Fibroblast of pulmonary artery (primary cell): ENCODE measurements around the gene COX10.

Source experiments
- DNase-seq: peaks from one replicate; pipeline ENCODE4 v3.0.0-alpha.2; 2010; ENCODE audit warnings: low read depth
- H3K4me3 ChIP-seq: replicated peaks from 2 replicates; pipeline ENCODE4 v1.5.1; 2011; ENCODE audit warnings: low read depth, mild to moderate bottlenecking, control low read depth, low read length, moderate library complexity
- CTCF ChIP-seq: IDR thresholded peaks from 2 replicates; pipeline ENCODE4 v1.5.1; 2011; ENCODE audit warnings: mild to moderate bottlenecking, control low read depth, low read length, inconsistent platforms; ENCODE audit errors: missing control alignments

Gene COX10

GRCh38 chr17:14070344-14070984 lies 1.2 kb downstream of the COX10 start:
- DNase-seq = no peak
- peak overlapping the region; percentile 97 for H3K4me3 ChIP-seq
- TF ChIP-seq CTCF = no peak

- no peak overlapping the region for H3K4me3 ChIP-seq
- no peak for TF ChIP-seq CTCF
- DNase-seq = no peak
These were observed 3.6 kb downstream of the COX10 start for GRCh38 chr17:14072881-14073280.

GRCh38 chr17:14078027-14078426 lies 8.7 kb downstream of the COX10 start:
- DNase-seq = no peak
- TF ChIP-seq CTCF = no peak
- H3K4me3 ChIP-seq = no peak overlapping the region

GRCh38 chr17:14080847-14081251 lies 11.5 kb downstream of the COX10 start:
- H3K4me3 ChIP-seq = no peak overlapping the region
- no peak for DNase-seq
- TF ChIP-seq CTCF = no peak

GRCh38 chr17:14082848-14083247 lies 13.5 kb downstream of the COX10 start:
- no peak overlapping the region for H3K4me3 ChIP-seq
- DNase-seq = no peak
- TF ChIP-seq CTCF = no peak

GRCh38 chr17:14084955-14085354 lies 15.7 kb downstream of the COX10 start:
- no peak for TF ChIP-seq CTCF
- H3K4me3 ChIP-seq = no peak overlapping the region
- DNase-seq = no peak

GRCh38 chr17:14086189-14086588 lies 16.9 kb downstream of the COX10 start:
- no peak for TF ChIP-seq CTCF
- H3K4me3 ChIP-seq = no peak overlapping the region
- DNase-seq = no peak
